GM21390 (cell line): ENCODE results near the gene SELE.
A peak's percentile ranks its signal among the peaks of the same experiment; 100 is the strongest.
"Not testable (repeated sequence)": the region's sequence is repeated elsewhere in the genome, so short reads cannot be mapped to it uniquely, and the experiment has no call there.

ENCODE experiments used
- ATAC-seq: cut with Tn5 transposase; IDR thresholded peaks from one replicate; pipeline ENCODE4 v1.9.1; 2021; ENCODE audit not compliant: unreplicated experiment

SELE gene

DNA sequence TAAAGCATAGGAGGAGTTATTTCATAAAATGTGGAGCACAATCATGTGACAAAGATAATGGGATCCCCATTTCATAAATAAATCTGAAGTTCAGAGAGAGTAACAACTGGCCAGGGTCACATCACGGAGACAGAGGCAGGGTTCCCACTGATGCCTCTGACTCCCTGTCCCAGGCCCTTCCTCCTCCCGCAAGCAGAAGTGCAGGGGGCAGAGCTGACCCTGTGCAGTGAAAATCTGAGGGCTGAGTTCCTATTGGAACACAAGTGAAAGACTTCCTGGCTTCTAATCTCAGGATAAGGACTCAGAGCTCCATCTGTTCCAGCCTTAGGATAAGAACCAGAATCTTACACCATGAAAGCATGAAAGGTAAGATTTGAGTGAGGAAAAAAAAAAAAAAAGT, 44.5 kb downstream of the SELE start:
- ATAC-seq: peak; percentile 2

GRCh38 chr1:169688377-169688776, 45.5 kb downstream of the SELE start:
- not testable (repeated sequence) for ATAC-seq

- ATAC-seq: no peak
Observed at GRCh38 chr1:169683661-169684060, 50.2 kb downstream of the SELE start.

DNA sequence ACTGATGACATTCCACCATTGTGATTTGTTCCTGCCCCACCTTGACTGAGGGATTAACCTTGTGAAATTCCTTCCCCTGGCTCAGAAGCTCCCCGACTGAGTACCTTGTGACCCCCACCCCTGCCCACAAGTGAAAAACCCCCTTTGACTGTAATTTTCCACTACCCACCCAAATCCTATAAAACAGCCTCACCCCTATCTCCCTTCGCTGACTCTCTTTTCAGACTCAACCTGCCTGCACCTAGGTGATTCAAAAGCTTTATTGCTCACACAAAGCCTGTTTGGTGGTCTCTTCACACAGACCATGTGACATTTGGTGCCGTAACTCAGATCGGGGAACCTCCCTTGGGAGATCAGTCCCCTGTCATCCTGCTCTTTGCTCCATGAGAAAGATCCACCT, 50.7 kb downstream of the SELE start:
- ATAC-seq: not testable (repeated sequence)

DNA sequence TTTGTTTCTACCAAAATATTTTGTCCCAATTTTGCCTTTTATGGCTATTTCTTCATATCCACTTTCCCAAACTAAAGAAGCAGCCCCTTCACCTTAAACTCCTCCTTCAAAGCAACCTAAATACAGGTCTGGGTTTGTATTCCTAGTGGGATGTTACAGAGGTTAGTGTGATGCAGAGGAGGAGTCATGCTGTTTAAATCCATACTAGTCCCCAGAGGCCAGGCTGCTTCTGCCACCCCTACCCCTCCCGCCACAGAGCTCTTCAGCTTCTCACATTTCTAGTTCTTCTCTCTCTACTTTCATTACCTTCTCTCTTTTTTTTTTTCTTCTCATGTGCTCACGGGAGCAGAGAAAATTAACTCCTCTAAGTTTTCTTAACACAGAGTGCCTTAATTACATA, 51.8 kb downstream of the SELE start:
- ATAC-seq: no peak

GRCh38 chr1:169681140-169681539, 52.7 kb downstream of the SELE start:
- ATAC-seq: peak; percentile 26

- ATAC-seq: peak; percentile 70
Observed at GRCh38 chr1:169680377-169681019, 53.4 kb downstream of the SELE start.

DNA sequence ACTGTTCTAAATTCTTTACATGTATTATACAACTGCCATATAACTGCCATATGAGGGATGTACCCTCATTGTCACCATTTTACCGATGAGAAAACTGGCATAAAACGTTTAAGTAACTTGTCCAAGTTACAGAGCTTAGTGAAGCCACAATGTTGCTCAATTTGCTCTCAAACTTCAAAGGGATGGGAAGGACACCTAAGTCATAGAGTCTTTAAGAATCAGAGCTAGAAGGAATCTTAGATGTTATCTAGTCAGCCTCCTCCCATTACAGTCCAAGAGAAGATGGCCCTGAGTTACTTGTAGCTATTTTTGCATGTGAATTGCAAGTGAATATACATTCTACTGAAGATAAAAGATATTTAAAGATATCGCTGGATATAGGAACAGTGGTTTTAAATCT, 54.2 kb downstream of the SELE start:
- no peak for ATAC-seq

DNA sequence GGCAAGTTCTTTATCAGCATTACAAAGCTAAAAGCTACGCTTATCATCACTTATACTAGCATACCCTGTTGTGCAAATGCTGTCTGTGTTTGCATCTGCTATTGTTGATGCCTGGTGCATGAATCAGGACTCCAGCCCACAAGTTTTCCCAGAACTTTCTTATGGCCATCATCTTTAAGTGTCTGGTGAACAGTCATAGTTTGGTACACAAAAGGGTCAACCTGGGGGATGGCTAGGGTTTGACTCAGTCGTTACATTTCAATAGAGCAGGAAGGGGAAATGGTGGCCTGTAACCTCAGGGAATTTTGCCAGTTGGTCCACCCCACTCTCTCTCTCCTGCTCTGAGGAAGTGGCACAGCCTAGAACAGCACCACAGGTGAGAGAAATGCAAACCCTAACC, 57.9 kb downstream of the SELE start:
- ATAC-seq: no peak
